Activated CD4-positive, alpha-beta T cell treated with anti-CD3 and anti-CD28 coated beads, Interleukin-2, amount 50 U/mL, for 16 hours (primary cell): ENCODE data around the gene PLOD2.

ENCODE experiments used
- DNase-seq: peaks from one replicate; pipeline ENCODE4 v3.0.0-alpha.2; 2020

PLOD2 gene

DNA sequence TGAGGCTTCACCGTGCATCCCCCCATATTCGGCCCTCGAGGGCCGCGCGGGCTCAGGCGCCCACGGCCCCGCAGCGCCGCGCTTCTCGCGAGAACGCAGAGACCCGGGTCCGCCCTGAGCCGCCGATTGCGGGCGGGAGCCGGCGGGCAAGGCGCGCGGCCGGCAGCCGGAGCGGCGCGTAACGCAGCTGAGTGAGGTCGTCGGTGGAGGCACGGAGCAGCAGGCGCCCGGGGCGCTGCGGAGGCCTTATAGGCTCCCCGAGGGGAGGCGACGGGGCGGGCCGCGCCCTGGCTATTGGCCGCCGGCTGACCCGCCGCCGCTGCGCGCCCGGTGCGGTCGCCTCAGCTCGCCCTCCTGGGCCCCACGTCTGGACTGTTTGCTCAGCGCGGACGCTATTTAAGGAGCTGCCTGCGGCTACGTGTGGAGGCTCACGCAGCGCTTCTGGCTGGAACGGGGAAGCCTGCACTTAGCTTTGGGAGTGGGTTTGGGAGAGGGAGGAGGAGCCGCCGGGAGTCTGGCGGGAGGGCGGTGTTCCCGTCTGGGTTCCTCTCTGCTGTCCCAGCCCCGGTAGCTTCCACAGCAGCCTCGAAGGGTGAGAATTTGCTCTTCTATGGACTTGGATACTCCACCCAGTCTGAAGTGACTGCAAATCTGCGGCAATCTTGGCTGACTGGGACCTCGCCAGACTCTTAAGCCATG is at the start of gene PLOD2:
Gene PLOD2 (minus strand): TSS at position 221 of the 699 bp plus-strand sequence. CDS start 195 bp downstream, at position 26.
- DNase-seq, result peak; percentile 16

DNA sequence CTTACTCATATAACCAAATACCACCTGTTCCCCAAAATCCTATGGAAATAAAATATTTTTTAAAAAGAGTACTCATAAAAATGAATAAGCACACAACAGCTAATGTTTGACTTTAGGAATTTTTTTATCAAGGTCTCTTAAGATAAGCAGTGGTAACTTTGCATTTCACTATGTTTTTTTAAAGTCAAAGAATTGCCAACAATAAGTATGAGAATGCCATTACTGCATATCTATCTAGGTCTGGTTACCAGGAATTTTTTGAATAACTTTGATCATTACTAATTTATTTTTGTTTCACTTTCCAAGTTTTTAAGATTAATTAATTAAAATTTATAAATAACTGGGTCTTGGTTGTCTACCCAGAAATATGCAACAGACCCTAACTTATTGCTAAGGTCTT is 48.4 kb upstream of the PLOD2 start:
- no peak for DNase-seq

DNA sequence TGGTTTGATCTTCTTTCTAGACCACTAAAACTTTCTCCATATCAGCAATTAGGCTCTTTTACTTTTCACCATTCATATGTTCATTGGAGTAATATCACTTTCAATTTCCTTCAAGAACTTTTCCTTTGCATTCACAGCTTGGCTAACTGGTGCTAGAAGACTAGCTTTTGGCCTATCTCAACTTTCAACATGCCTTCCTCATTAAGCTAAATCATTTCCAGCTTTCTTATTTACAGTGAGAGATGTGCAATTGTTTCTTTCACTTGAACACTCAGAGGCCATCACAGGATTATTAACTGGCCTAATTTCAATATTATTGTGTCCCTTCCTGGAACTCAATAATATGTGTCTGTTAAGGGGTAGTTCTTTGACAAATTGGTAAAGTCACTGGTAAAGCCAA is 42.8 kb upstream of the PLOD2 start:
- DNase-seq, result no peak

DNA sequence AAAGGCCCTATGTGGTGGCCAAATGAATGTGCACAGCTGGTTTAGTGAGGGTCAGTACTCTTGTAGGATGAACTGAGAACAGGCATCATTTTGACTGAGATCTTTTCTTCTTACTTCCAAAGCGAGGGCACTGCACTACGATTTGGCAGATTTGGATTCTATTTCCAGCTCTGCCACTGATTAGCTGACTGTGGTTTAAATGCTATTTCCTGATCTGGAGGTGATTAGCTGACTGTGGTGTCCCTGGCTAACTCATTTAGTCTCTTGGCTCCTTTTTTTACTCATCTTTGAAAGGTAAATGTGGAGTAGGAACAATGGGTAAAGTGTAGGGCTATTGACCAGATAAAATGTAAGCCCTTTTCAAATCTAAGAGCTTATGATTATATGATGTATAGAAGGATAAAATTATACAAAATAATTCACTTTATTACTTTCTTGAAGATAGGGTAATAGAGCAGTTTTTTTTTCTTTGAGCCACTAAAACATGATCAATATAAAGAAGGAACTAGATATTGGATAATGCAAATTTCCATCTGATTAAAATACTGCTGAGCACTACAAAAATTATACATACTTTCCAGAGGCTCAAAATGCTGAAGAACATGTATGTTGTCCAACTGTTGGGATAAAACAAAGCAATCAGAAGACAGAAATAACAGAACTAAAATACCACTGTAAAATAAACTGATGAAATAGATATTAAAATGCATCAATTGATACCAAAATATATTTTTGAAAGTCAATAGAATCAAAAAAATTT is 39.7 kb upstream of the PLOD2 start:
- no peak for DNase-seq

DNA sequence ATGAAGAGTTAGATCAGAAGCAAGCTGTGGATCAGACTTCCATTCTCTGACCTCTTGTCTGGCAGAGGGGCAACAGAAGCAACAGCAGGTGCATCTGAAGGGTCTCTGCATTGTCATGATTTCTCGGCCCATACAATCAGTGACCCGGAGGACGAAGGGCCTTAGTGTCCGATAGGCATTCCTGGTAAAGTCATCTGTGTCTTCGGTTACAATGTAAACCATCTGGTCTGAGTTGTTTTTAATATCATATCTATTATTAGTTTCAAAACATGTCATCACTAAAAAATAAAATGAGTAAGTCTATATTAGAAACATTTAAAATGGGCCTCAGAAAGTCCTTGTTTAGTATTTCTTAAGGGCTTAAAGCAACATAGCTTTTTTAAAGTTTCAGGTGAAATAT is 38.8 kb upstream of the PLOD2 start:
- no peak for DNase-seq

DNA sequence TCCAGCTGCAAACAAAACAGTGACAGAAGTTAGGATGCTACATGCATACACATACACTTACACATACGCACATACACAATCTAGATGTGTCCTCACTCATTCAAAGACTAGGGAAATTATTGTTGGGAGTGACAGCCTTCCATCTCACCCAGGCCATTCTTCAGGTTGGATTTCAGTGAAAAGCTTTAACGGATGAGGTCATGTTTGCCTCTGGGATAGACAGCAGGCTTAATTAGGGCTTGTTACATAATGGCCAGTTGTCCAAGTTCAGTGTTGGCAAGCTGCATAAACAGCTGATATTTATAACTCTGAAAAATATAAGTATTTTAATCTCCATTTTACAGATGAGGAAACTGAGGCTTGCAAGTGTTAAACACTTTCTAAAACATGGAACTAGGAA is 35.8 kb upstream of the PLOD2 start:
- no peak for DNase-seq

DNA sequence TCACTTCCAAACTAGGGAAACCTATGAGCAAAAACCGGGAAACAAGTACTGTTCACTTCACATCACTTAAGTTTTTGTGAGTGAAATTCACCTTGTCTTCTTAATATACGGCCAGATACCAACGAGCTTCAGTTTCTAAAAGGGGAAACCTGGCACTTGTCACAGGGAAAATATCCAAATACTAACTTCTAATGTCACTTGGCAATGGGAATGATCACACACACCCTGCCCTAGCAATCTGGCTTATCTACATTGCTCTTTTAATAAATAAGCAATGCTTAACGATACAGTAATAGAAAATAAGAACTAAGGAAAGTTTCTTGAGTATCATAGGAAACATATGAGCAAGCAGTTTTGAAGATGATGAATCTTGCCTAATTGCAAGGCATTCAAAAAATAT is 34.6 kb upstream of the PLOD2 start:
- DNase-seq, result no peak

DNA sequence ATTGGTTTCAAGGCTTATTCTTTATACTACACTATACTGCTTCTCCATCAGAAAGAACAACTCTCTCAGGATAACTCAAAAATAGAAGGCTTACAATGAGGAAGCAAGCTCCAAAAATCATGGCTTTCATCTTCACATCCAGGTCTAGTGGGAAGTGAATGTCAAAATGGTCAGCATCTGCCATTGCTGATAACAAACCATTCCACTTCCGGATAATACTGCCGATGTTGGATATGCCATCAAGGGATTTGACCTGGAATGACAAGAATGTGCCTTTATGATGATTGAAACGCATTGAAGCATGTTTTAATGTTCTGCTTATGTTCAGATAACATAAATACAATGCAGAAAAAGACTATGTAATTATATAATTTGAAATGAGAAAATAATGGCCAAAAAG is 34.0 kb upstream of the PLOD2 start:
- DNase-seq, result no peak

DNA sequence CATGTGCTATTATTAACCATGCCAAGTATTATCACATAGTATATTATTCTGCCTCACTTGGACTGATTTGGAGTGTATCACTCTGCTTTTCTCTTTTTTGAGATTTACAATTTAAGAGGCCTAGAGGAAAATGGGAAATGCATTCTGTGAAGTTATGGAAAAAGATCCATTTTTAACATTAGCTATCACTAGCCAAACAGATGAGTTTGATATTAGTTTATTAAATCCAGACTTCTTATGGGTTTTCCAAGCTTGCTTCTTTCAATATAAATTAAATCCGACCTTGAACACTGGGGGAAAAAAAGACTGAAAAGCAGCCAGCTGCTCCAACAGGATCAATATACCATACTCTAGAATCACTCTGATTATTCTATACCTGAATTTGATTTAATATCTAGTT is 30.1 kb upstream of the PLOD2 start:
- no peak for DNase-seq

DNA sequence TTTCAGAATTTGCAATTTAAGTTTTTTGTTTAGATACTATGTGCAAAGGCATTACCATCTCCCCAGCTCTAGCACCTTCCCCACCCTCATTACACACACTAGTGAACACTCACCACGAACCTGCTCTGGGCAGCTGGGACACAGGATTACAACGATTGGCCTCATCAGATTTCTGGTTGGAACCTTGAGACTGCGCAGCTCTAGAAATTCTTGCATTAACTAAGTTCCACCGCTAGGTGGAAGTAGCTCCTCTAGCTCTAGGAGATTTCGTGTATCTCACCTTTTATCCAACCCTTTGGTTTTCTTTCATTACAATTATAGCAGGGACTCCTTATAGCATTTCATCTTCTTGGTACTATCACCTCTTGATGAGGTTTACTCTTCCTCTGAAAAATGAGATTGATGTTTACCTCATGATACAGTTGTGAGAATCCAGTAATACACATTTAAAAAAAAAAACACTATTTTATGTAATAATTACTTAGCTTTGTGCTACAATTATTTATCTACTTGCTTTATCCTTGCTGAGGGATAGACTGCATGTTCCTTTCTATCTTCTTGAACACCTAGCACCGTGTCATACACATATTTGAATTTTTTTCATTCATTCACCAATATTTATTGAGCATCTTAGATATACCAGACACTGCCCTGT is 28.7 kb upstream of the PLOD2 start:
- peak; percentile 25 for DNase-seq

DNA sequence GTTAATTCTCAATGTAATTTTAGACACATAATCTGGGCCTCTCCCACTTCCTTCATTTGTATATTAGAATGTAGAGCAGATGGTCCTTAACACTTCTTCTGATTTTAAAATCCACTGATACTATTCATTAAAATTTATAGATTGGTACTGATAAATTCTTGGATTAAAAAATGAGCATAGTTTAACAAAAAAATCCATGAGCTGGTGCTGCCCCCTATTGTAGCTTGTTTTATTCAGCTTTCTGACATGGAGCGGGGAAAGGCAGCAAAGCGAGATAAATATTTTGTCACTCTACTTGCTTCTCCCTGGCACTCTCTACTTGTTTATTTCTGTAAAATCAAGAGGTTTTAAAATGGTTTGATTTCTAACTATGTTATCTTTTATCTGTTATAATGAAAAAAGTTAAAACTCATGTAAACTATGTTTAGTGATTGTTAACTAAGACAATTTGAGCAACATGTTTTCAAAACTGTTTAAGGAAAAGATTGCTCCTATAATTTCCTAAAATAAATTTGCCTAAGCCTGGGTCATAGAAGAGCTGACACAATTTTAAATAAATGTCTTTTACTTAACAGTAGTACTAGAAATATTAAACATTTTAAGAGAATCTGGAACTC is 26.5 kb upstream of the PLOD2 start:
- DNase-seq, result no peak

DNA sequence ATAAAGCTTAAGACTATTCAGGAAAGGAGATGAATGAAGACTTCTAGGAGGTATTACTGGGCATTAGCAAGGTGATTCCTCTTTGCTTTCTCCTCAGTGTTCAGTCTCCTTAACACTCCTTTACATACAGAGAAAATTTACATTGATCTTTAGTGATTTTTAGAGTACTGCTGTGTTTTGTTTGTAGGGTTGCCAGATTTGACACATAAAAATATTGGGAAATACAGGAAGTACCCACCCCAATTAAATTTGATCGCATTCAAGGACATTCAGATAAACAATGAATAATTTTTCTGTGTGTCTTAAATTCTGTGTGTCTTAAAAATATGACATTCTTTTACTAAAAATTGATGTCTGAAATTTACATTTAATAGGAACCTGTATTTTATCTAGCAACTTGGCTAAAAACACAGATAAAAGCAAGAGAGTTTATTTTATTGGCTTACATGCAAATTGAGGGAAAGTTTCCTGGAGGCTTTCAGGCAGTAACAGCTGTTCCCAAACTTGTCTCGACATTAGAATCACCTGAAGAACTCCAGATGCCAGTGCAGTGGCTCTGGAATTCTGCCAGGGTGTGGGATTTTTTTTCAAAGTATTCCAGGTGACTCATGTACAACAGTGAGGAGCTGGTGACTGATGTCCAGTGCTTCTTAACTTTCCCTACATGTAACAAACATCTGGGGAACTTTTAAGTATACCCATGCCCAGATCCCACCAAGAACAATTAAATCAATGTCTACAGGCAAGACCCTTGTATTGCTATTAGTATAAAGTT is 23.4 kb upstream of the PLOD2 start:
- DNase-seq, result no peak

DNA sequence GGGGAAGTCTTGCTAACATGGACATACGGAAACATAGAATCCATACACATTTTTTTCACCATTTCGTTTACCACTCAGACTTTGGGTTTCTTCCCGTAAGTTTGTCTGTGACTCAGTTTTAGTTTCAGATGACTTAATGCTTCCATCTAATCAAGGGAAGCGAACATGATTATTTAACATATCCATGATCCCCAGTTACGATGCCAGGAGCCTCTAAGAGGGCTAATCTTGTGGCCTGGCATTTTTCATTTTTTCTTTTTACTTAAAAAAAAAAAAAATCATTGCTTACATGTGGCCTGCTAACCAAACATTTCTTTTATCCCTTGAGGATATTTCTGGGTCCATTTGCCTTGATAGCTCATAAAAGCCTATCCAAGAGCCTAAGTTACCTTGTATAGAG is 20.2 kb upstream of the PLOD2 start:
- DNase-seq, result no peak

DNA sequence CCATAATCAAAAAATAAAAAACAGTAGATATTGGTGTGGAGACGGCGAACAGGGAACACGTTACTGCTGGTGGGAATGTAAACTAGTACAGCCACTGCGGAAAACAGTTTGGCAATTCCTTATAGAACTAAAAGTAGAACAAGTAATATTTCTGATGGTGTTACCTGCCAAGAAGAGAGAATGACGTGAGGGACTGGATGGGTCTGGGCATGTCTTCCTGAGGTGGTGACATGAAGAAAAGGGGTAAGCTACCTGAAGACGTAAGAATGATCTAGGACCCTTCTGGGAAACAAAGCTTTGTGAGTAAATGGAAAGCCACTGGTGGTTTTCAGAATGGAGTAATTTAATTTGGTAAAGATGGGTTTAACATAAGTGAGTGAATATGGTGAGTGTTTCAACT is 19.4 kb upstream of the PLOD2 start:
- DNase-seq, result no peak

DNA sequence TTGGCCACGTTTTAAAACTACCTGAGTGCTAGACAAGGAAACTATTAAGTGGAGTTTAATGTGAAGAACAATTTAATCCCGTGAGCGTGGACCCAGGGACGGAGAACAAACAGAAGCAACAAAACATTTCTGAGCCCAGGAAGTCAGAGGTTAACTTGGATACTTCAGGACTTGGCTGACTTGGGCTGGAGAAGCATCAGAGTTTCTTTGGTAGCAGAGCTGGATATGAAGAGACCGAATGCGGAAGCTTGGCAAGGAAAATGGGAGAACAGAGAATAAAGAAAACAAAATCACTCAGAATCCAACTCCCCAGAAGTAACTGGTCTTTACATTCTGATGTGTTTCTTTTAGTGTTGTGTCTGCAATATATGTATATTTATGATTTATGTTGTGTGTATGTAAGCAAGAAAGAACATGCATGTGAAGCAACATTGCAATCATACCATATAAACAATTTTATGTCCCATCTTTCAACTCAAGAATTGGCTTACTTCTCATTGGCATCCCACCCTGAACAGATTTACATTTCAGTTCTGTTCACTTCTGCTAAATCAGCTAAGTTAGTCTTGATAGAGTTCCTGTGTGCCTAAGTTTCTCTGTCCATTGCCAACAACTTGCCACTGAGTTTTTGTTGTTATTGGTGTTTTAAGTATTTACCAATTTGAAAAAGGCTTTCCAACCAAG is 17.2 kb upstream of the PLOD2 start:
- DNase-seq, result no peak

DNA sequence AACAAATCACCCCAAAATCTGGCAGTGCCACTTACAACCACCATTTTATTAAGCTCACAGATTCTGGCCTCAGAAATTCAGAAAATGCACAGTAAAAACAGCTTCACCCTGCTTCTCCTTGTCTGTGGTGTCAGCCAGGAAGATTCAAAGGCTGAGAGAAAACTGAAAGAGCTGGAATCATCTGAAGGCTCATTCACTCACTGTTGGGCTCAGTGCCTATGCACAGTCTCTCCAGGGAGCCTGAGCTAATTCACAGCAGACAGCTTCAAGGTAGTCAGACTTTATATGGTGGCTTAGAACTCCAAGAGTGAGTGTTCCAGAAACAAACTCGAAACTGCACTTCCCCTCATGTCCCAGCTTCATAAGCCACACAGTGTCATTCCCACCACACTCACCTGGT is 16.5 kb upstream of the PLOD2 start:
- no peak for DNase-seq

DNA sequence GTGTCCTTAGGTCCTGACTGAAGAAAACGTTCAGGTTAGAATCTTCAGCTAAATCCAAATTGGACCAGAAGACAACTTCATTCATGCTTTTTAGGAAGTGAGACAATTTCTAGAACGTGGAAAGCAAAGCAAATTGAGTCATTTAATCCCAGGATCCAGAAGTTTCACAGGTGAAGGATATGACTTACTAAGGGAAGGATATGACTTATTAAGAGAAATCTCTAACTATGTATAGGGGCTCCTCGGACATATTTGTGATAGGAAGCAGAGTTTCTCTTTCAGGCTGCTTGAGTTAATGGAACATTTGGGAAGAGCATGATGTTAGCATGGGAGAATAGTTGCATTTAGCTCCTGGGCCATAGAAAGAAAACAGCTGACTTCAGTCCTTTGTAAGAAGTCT is 16.1 kb upstream of the PLOD2 start:
- DNase-seq, result no peak

DNA sequence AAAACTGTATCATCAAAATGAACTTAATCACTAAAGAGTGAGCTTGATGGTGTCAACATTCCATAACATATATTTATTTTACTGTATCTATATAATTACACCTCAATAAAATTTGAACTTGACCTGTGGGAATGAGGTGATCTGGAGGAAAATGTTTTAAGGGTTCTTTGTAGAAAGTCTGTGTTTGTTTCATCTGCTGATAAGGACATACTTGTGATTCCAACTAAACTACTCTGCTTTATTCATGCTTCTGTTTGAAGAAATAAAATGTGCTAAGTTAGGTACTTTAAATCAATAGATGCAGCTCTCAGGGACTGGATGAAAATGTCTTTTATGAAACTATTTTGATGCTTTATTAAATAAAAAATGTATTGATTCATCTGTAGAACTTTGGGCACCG is 11.6 kb upstream of the PLOD2 start:
- no peak for DNase-seq

DNA sequence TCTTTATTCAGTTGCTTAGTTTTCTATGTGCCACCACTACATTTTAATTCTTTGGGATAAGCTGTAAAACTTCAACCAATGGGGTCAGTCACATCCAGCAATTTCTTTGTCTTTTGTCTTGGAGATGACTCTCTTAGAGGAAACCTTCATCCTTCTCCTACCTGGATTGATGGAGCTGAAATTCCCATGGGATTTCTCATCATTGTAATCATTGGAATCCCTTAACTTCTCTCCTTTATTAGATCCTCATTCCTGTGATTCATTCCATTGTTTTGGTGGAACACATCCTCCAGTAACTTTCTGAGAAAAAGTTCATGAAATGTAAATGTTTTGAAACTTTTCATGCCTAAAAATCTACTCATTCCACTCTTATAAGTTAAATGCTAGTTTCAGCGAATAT is 9.6 kb upstream of the PLOD2 start:
- no peak for DNase-seq

DNA sequence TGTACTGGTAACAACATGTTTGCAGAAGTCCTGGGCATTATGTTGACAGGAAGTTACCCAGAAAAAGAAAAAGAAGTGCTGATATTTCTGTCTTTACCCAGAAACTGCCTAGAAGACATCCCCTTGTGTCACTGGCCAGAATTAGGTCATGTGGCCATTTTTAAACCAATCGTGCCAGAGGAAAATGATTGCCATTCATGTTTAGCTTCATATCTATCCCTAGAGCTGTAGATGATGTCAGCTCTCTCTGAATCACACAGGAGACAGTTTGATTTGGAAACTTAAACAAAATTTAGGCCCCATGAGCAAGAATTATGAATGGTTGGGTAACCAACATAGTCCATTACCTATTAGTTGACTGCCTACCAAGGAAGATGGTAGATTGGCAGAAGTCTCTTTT is 8.9 kb upstream of the PLOD2 start:
- DNase-seq, result no peak

DNA sequence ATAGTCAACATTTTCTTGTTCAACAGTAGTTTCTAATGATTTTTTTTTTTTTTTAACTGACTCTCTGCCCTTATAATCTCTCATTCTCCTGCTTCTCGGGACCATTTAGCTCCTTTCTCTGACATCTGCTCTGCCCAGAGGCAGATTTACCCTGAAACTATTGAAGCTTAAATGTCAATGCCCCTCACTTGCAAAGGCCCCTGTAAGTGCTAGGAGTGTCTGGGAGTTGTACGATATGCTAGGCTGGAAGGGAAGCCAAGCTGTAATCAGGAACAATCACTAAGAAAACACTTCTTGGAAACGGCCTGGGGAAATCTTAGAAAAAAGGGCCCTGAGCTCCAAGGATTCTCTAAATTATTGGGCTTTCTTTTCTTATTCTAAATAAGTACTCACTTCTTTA is 5.8 kb upstream of the PLOD2 start:
- DNase-seq, result no peak

DNA sequence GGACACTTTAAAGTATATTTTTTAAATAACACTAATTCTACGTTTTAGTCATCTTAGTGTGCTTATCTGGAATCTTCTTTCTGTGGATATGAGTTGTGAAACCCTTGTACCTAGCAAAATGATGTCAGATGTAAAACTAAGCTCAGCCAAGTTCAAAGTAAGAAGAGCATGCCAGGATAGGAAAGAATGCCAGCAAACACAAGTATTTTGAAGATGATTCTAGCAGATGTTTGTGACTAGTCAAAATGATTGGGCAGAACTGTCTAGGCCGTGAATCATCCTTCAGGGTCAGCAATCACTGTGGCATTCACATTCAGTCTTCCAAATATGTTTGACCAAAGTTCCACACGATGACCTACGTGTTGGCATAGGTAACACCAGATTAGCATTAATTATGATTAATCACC is 5.4 kb upstream of the PLOD2 start:
- DNase-seq, result no peak
